DOHH2 (cell line): ENCODE results near the gene ACOX3.

Experiments
- H3F3A ChIP-seq: fragments of 200-600 bp; sonication (generic), shearing (Covaris generic); 2 replicates; pipeline ENCODE4 v1.6.0; 2016; ENCODE audit warnings: antibody characterized with exemption, mild to moderate bottlenecking; ENCODE audit not compliant: control insufficient read depth, insufficient read depth
- H3K27ac ChIP-seq: fragments of 200-600 bp; sonication (generic); 2 replicates; pipeline ENCODE4 v1.5.1; 2014; ENCODE audit warnings: low read depth, mild to moderate bottlenecking, low read length, moderate library complexity
- H3K27me3 ChIP-seq: fragments of 200-600 bp; sonication (generic); 2 replicates; pipeline ENCODE4 v1.6.1; 2014; ENCODE audit warnings: mild to moderate bottlenecking, low read length, mixed read lengths; ENCODE audit not compliant: control insufficient read depth
- H3K36me3 ChIP-seq: fragments of 200-600 bp; sonication (generic); 2 replicates; pipeline ENCODE4 v1.6.1; 2014; ENCODE audit warnings: mild to moderate bottlenecking, low read length, moderate library complexity, mixed read lengths; ENCODE audit not compliant: control insufficient read depth
- H3K4me1 ChIP-seq: fragments of 200-600 bp; sonication (generic); 2 replicates; pipeline ENCODE4 v1.6.1; 2014; ENCODE audit warnings: mild to moderate bottlenecking, low read length, mixed read lengths; ENCODE audit not compliant: control insufficient read depth
- H3K4me2 ChIP-seq: fragments of 200-600 bp; sonication (generic); 2 replicates; pipeline ENCODE4 v1.6.0; 2014; ENCODE audit warnings: mild to moderate bottlenecking, low read length, moderate library complexity
- H3K4me3 ChIP-seq: fragments of 200-600 bp; sonication (generic); 2 replicates; pipeline ENCODE4 v1.5.1; 2014; ENCODE audit warnings: mild to moderate bottlenecking, low read length, mixed read lengths
- H3K79me2 ChIP-seq: fragments of 200-600 bp; sonication (generic); 2 replicates; pipeline ENCODE4 v1.6.1; 2014; ENCODE audit warnings: mild to moderate bottlenecking, low read length, mixed read lengths; ENCODE audit not compliant: control insufficient read depth
- H3K9me2 ChIP-seq: fragments of 200-600 bp; sonication (generic); replicated peaks from 2 replicates; pipeline ENCODE4 v1.6.1; 2014; ENCODE audit warnings: mild to moderate bottlenecking, low read length, mixed read lengths; ENCODE audit not compliant: control insufficient read depth
- H3K9me3 ChIP-seq: fragments of 200-600 bp; sonication (generic); 2 replicates; pipeline ENCODE4 v1.6.1; 2014; ENCODE audit warnings: antibody characterized with exemption, low read length, mixed read lengths; ENCODE audit not compliant: control insufficient read depth, insufficient read depth
- H4K20me1 ChIP-seq: fragments of 200-600 bp; sonication (generic); 2 replicates; pipeline ENCODE4 v1.6.0; 2014; ENCODE audit warnings: low read depth, mild to moderate bottlenecking, antibody characterized with exemption, low read length, moderate library complexity; ENCODE audit not compliant: control insufficient read depth, insufficient read depth
- CTCF ChIP-seq: fragments of 200-600 bp; sonication (generic); IDR thresholded peaks from one replicate; pipeline ENCODE4 v1.5.1; 2014; ENCODE audit warnings: antibody characterized with exemption, mild to moderate bottlenecking, low read depth, low read length; ENCODE audit not compliant: poor library complexity, severe bottlenecking
- EZH2phosphoT487 ChIP-seq: fragments of 200-600 bp; sonication (generic); IDR thresholded peaks from 2 replicates; pipeline ENCODE4 v1.6.1; 2017; ENCODE audit warnings: borderline replicate concordance, mild to moderate bottlenecking, antibody characterized with exemption, low read length, moderate library complexity, mixed read lengths

ACOX3 gene

GRCh38 chr4:8409264-8410065 is 31.1 kb downstream of the ACOX3 start:
- no peaks in the 10 kb centered on the region for H3F3A ChIP-seq
- H4K20me1 ChIP-seq, result no peaks in the 10 kb centered on the region
- peaks cover 7% of the 10 kb centered on the region for H3K4me1 ChIP-seq
- H3K27me3 ChIP-seq, result no peaks in the 10 kb centered on the region
- no peak overlapping the region for H3K4me2 ChIP-seq
- no peaks in the 10 kb centered on the region for H3K9me3 ChIP-seq
- H3K27ac ChIP-seq, result no peak overlapping the region
- no peaks in the 10 kb centered on the region for H3K79me2 ChIP-seq
- H3K36me3 ChIP-seq, result peaks cover 7% of the 10 kb centered on the region; the same call in 1 of the 2 replicates
- no peak overlapping the region for H3K4me3 ChIP-seq
- TF ChIP-seq CTCF, result no peak
- no peak for TF ChIP-seq EZH2phosphoT487
- H3K9me2 ChIP-seq, result no peaks in the 10 kb centered on the region

GRCh38 chr4:8407756-8408155 is 32.8 kb downstream of the ACOX3 start:
- Histone ChIP-seq H3K27ac (no peak overlapping the region), H3K36me3 (peaks cover 3% of the 10 kb centered on the region; the same call in 1 of the 2 replicates), H3K9me3 (no peaks in the 10 kb centered on the region), H3K4me1 (peaks cover 11% of the 10 kb centered on the region), H3F3A (no peaks in the 10 kb centered on the region), H3K27me3 (no peaks in the 10 kb centered on the region), H3K79me2 (no peaks in the 10 kb centered on the region), H4K20me1 (no peaks in the 10 kb centered on the region), H3K9me2 (no peaks in the 10 kb centered on the region), H3K4me2 (no peak overlapping the region), H3K4me3 (no peak overlapping the region)
- TF ChIP-seq EZH2phosphoT487, result no peak
- TF ChIP-seq CTCF, result no peak

GRCh38 chr4:8407316-8407715 is 33.2 kb downstream of the ACOX3 start:
- no peak overlapping the region for H3K4me3 ChIP-seq
- no peaks in the 10 kb centered on the region for H3K27me3 ChIP-seq
- peaks cover 3% of the 10 kb centered on the region; the same call in 1 of the 2 replicates for H3K36me3 ChIP-seq
- peaks cover 16% of the 10 kb centered on the region for H3K4me1 ChIP-seq
- no peaks in the 10 kb centered on the region for H3K79me2 ChIP-seq
- TF ChIP-seq CTCF (no peak), EZH2phosphoT487 (no peak)
- H3K9me2 ChIP-seq, result no peaks in the 10 kb centered on the region
- no peaks in the 10 kb centered on the region for H3K9me3 ChIP-seq
- H3K27ac ChIP-seq, result no peak overlapping the region
- no peaks in the 10 kb centered on the region for H3F3A ChIP-seq
- no peak overlapping the region for H3K4me2 ChIP-seq
- no peaks in the 10 kb centered on the region for H4K20me1 ChIP-seq
